GM21825 (cell line): ENCODE results near the gene MAPK1.
"Not testable (repeated sequence)": the region's sequence is repeated elsewhere in the genome, so short reads cannot be mapped to it uniquely, and the experiment has no call there.

ENCODE experiments used
- ATAC-seq: cut with Tn5 transposase; IDR thresholded peaks from one replicate; pipeline ENCODE4 v1.9.1; 2021; ENCODE audit warnings: mild to moderate bottlenecking, moderate library complexity; ENCODE audit not compliant: unreplicated experiment

The MAPK1 gene

GRCh38 chr22:21849489-21849888 lies 18.0 kb downstream of the MAPK1 start:
- no peak for ATAC-seq

DNA sequence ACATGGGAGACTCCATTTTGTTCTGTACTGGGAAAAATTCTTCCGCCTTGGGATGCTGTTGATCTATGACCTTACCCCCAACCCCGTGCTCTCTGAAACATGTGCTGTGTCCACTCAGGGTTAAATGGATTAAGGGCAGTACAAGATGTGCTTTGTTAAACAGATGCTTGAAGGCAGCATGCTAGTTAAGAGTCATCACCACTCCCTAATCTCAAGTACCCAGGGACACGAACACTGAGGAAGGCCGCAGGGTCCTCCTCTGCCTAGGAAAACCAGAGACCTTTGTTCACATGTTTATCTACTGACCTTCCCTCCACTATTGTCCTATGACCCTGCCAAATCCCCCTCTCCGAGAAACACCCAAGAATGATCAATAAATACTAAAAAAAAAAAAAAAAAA lies 19.4 kb downstream of the MAPK1 start:
- ATAC-seq, result not testable (repeated sequence)

DNA sequence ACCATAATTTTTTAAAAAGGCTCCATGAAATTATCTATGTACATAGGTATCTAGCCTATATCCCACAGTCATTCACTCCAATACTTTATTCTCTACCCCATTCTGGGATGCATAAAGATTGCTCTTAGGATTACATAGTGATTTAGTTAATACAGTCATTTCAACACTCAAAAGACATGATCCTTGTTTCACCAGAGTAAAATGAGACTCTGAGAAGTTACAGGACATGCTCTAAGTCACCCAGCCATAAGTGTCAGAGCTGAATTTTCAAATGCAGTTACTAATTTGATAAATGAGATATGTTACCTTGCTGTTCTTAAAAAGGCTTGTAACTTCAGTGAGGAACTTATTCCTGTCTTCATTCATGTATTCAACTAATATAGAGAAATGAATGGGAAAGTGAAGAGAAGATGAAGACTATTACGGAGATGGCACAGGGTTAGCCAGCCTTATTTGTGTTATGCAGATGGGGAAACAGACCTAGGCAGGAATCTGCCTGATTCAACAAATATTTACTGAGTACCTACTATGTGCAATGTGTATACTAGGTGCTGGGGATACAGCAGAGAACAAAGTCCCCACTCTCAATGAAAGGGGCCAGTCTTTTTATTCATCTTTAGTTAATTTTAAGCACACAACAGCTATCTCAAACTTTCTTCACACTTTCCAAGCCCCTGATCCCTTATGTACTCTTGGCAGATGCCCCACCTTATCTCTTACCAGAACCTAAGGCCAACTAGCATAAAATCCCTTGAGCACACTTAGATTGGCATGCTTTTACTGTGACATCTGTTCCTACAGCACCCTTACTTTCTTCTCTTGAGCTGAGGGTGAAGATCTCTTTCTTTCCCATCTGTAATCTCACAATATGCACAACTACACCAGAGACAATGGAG lies 21.6 kb downstream of the MAPK1 start:
- ATAC-seq, result no peak

DNA sequence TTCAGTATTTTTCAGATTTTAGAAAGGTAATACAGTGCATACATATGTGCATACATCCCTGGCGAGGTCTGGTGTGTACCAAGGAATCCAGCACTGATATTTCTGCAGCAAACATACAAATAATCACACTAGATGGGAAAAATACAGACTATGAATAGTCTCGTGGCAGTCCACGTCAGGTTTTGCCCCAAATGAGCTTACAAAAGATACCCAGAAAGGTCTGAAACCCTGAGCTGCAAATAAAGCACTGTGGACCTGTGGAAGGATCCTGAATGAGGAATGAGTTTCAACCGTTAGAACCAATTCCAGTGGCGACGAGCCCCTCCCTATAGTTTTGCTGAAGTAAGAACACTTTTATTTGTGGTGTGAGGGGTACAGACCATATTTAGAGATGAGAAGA lies 24.5 kb downstream of the MAPK1 start:
- ATAC-seq, result no peak

DNA sequence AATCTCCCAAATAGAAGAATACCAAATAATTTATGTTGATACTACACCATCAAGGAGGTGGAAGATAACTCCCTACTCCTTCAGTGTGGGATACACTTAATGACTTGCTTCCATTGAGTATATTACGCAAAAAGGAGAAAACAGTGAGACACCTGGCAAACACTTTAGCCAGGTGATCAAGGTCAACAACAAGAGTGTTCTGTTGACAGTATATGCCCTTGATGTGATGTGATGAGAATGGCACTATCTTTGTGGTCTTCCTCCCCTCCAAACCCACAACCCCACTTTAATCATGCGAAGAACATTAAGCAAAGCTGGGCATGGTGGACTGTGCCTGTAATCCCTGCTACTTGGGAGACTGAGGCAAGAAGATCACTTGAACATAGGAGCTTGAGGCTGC lies 26.0 kb downstream of the MAPK1 start:
- no peak for ATAC-seq

DNA sequence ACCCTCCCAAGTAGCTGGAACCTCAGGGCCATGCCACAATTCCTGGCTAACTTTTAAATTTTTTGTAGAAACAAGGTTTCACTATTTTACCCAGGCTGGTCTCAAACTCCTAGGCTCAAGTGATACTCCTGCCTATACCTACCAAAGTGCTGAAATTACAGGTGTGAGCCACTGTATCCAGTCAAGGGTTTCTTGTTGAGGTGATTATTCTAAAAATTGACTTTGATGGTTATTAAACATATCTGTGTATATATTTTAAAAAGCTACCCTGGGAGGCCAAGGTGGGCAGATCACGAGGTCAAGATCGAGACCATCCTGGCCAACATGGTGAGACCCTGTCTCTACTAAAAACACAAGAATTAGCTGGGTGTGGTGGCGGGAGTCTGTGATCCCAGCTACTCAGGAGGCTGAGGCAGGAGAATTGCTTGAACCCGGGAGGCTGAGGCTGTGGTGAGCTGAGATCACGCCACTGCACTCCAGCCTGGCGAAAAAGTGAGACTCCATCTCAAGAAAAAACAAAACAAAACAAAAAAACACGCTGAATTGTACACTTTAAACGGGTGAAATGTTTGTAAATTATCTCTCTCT lies 27.1 kb downstream of the MAPK1 start:
- ATAC-seq, result no peak

- ATAC-seq, result no peak
Observed at GRCh38 chr22:21839765-21840140, 27.7 kb downstream of the MAPK1 start.

- ATAC-seq, result not testable (repeated sequence)
Observed at GRCh38 chr22:21839104-21839764, 28.2 kb downstream of the MAPK1 start.

DNA sequence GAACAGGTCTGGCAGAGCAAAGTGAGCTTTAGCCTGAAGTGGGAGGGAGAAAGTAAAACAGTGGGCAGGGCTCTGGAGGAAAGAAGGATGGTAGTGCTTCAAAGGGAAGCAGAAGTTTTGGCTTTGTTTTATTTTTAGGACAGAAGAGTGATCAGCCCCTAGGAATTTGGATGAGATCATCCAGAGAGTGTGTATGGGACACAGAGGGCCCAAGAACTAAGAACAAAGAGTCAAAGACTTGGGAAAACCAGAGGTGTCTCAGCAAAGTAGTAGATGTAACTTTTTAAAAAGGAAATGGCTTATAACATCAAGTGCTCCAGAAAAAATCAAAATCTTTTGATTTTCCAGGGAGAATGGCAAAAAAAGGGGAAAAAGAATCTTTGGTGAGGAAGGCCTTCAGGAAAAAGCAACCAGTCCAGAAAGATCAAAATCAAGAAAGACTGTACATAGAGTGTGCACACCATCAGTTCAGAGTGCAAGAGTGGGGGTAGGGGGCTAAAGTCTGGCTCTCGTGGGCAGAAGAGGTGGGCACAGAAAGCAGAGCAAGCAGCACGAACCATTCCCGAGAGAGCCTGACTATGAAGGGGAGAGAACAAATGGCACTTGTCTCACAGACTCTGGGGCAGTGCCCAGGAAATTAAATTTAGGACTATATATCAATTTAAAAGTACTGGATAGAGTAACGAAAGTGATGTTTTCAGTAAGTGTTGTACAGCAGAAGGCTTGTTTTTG lies 30.0 kb downstream of the MAPK1 start:
- ATAC-seq, result no peak

DNA sequence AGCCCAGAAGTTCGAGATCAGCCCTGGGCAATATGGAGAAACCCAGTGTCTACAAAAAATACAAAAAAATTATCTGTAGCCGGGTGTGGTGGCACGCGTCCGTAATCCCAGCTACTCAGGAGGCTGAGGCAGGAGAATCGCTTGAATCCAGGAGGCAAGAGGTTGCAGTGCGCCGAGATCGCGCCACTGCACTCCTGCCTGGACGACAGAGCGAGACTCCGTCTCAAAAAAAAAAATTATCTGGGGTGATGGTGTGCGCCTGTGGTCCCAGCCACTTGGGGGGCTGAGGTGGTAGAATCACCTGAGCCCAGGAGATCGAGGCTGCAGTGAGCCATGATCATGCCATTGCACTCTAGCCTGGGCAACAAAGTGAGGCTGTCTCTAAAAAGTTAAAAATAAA lies 31.0 kb downstream of the MAPK1 start:
- ATAC-seq, result not testable (repeated sequence)

GRCh38 chr22:21835378-21835777 lies 32.1 kb downstream of the MAPK1 start:
- ATAC-seq, result no peak

DNA sequence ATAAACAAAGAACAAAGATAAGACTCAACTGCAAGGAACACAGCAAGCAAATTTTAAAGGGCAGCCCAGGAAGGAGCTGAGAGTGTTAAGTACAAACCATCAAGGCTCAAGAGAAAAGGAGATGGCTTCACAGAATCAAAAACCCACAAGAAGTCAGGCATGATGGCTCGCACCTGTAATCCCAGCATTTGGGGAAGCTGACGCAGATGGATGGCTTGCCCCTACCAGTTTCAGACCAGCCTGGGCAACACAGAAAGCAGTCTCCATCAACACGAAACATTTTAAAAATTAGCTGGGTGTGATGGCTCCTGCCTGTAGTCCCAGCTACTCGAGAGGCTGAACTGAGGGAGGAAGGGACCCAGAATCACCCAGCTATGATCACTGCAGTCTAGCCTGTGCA lies 32.6 kb downstream of the MAPK1 start:
- no peak for ATAC-seq

DNA sequence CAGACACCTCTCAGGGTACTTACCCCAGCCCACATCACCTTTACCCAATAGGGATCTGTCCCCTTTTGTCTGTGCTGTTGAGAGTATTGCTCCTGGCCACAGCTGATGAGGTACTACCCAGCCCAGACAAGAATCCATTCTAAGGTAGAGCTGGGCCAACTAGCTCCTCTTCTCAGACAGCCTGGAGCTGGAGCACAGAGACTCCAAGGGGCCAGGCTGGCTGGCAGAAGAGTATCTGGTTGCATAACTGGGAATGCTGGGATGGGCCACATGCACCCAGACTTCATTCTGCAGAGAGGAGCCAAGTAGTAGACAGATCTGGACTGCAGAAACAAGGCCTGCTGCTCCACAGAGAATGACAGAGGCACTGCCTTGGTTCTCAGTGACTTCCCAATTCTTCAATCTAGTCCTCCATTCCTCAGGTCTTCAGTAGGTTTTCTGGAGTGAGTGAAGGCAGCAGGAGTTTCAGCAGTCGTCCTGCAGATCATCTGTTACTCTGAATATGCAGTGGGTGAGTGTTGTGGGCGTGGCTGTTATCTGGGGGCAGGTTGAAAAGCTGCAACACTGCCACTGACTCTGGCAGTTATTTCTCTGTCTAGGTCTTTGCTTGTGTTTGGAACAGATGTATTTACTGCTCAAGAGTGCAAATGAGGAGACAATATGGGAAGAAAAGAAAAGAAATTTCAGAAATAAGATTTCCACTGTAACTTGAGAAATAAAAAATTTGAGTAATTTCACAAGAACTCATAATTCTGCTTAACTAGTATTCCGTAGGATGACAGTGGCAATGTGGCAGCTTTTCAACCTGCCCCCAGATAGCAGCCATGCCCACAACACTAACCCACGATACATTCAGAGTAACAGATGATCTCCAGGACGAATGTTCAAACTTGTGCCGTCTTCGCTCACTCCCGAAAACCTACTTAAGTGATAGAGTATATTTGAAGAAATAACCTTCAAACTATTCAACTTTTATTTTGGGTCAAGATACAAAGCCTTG lies 34.9 kb downstream of the MAPK1 start:
- no peak for ATAC-seq

DNA sequence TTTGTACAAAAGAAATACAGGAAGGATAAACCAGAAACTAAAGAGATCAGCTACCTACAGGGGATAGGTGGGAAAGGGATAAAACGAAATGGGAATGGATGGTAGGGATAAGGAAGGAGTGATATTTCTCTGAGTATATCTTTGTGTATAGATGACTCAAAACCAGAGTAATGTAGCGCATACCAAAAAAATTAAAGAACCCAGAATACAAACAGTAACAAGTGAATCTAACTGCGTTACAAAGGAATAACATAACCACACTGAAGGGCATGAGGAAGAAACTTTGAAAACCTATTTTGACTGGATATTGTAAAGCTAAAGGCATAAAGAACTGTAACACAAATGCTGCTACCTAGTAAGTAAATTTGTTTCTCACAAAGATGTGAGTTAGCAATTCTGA lies 37.9 kb downstream of the MAPK1 start:
- ATAC-seq, result no peak

DNA sequence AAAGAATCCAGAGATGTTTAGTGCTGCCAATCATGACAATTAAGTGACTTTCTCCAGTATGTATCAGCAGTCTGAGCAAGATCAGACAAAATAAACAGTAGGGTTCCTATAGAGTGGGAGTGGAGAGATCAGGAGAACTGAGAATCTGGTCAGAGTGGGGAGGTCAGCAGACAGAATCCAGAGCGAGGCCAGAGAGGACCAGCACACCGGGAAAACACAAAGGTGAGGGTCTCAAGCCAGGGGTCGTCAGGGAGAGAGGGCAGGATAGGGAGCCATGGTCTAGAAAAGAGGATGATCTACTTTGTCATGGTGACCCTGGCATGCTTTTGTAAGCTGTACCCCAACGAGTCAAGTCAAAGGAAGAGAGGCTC lies 39.2 kb downstream of the MAPK1 start:
- no peak for ATAC-seq

- ATAC-seq, result no peak
Observed at GRCh38 chr22:21827628-21828267, 39.7 kb downstream of the MAPK1 start.

DNA sequence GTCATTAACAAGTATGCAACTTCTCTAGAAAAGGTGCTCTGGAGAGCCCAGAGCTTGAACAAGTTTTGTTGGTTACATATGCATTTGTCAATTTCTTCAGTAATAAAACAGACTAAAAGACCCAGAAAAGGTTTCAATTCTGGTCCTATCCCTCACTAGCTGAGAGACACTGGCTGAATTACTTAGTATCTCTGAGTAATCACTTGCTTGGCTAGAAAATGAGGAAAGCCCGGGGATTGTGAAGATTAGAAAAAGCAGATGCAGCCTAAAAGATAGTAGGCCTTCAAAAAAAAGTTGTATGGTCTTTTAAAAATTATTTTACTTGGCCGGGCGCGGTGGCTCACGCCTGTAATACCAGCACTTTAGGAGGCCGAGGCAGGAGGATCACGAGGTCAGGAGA lies 41.2 kb downstream of the MAPK1 start:
- ATAC-seq, result no peak

DNA sequence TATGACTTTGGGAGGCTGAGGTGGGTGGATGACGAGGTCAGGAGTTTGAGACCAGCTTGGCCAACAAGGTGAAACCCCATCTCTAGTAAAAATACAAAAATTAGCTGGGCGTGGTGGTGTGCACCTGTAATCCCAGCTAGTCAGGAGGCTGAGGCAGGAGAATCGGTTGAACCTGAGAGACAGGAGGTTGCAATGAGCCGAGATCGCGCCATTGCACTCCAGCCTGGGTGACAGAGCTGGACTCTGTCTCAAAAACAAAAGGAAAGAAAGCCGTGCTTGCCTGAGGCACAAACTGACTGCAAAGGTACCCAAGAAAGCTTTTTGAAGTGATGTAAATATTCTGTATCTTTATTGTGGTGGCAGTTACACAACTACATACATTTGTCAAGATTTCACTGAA lies 42.5 kb downstream of the MAPK1 start:
- not testable (repeated sequence) for ATAC-seq

- no peak for ATAC-seq
Observed at GRCh38 chr22:21824445-21824912, 43.0 kb downstream of the MAPK1 start.
